IPS-15b (cell line): ENCODE results near the gene MSX2.

Source experiments
- H3K27me3 ChIP-seq: one replicate; pipeline ENCODE4 v1.6.1; 2013; ENCODE audit warnings: low read length; ENCODE audit not compliant: control insufficient read depth, insufficient read depth
- H3K36me3 ChIP-seq: one replicate; pipeline ENCODE4 v1.6.1; 2013; ENCODE audit warnings: low read length; ENCODE audit not compliant: control insufficient read depth, insufficient read depth
- H3K4me1 ChIP-seq: one replicate; pipeline ENCODE4 v1.6.1; 2013; ENCODE audit warnings: mild to moderate bottlenecking, low read length; ENCODE audit not compliant: control insufficient read depth, insufficient read depth
- H3K4me3 ChIP-seq: one replicate; pipeline ENCODE4 v1.5.1; 2013; ENCODE audit warnings: low read depth, low read length
- H3K9ac ChIP-seq: one replicate; pipeline ENCODE4 v1.6.1; 2013; ENCODE audit warnings: low read depth, mild to moderate bottlenecking, low read length
- H3K9me3 ChIP-seq: one replicate; pipeline ENCODE4 v1.6.1; 2013; ENCODE audit warnings: mild to moderate bottlenecking, low read length; ENCODE audit not compliant: control insufficient read depth, insufficient read depth

MSX2 gene

DNA sequence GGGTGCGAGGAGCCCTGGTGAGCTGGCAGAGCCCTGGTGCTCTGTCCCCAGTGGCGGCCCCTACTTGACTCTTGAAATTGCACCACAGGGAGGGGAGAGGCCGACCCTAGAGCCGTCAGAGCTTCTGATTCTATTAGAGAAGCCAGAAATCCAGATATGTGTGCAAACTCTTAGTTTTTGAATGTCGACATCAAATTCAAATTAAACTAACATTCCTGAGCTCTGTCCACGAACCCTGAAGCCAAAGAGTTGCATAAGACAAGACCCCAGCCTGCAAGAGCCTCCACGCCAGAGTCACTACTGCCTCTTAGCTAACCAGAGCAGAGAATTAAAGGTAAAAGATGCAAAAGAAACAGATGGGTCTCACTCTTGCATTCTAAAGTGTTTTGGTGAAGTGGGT is 29.8 kb upstream of the MSX2 start:
- Histone ChIP-seq H3K36me3 (no peaks in the 10 kb centered on the region), H3K4me1 (peaks cover 18% of the 10 kb centered on the region), H3K27me3 (peaks cover 31% of the 10 kb centered on the region), H3K4me3 (no peak overlapping the region), H3K9me3 (no peaks in the 10 kb centered on the region), H3K9ac (no peak overlapping the region)

DNA sequence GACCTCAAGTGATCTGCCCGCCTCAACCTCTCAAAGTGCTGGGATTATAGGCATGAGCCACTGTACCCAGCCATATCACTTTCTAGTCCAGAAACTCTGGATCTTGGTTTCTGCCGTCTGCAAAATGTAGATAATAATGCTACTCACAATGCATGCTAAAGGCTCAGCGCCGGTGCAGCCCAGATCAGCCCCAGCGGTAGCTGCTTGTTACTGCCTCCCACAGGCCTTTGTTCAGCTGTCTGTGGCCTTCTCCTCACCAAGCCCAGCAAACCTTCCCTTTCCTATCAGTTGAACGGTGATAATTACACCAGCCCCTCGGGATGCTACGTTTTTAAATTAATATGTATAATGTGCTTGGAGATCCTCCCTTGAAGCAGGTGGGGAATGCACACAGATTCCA is 26.2 kb upstream of the MSX2 start:
- no peaks in the 10 kb centered on the region for H3K9me3 ChIP-seq
- no peaks in the 10 kb centered on the region for H3K36me3 ChIP-seq
- no peak overlapping the region for H3K9ac ChIP-seq
- H3K4me3 ChIP-seq: no peak overlapping the region
- peaks cover 13% of the 10 kb centered on the region for H3K4me1 ChIP-seq
- H3K27me3 ChIP-seq: peaks cover 14% of the 10 kb centered on the region

DNA sequence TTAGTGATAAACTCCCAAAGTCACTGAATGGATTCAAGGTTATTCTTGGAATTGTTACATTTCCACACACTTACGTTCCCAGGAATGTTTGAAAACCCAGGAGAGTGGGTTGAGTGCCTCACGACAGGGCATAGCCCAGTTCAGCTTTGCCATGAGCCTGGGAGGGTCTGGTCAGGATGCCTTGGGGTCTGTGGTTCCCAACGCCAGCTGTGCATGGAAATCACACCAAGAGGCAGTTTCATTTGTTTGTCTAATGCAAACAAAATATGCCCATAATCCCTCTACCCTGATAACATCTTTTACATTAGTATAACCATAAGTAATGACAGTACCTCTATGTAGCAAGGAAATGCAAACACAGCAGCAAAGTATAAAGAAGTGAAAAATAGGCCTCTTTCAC is 25.3 kb upstream of the MSX2 start:
- Histone ChIP-seq H3K9me3 (no peaks in the 10 kb centered on the region), H3K4me3 (no peak overlapping the region), H3K36me3 (no peaks in the 10 kb centered on the region), H3K27me3 (peaks cover 9% of the 10 kb centered on the region), H3K9ac (no peak overlapping the region), H3K4me1 (peaks cover 6% of the 10 kb centered on the region)

DNA sequence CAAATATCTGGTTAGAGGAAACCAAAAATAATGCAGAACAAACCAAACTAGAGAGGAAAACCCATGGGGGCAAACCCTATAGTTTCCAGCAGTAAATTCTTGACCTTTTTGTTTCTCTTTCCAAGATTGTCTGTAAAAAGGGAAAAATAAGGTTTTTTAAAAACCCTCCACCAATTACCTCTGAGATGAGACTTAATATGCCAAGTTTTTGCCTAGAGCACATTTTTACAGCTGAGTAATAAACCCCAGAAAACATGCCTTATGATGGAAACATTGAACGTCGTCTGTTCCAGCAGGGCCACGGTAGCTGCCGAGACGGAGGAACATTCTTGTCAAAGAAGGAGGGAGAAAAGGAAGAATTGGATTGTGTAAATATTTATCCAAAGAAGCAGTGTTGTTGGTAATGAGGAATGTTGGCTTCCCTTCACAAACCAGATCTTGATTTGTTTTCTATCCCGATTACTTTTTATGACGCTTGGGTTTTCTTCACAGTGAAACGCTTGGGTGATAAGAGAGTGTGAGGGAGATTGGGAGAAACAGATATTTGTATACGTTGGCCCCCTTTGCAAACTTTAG is 17.3 kb upstream of the MSX2 start:
- Histone ChIP-seq H3K9me3 (no peaks in the 10 kb centered on the region), H3K9ac (no peak overlapping the region), H3K4me1 (no peaks in the 10 kb centered on the region), H3K27me3 (peaks cover 2% of the 10 kb centered on the region), H3K4me3 (no peak overlapping the region), H3K36me3 (no peaks in the 10 kb centered on the region)

GRCh38 chr5:174707671-174708070 is 16.7 kb upstream of the MSX2 start:
- Histone ChIP-seq H3K4me1 (no peaks in the 10 kb centered on the region), H3K27me3 (peaks cover 2% of the 10 kb centered on the region), H3K4me3 (no peak overlapping the region), H3K36me3 (no peaks in the 10 kb centered on the region), H3K9me3 (no peaks in the 10 kb centered on the region), H3K9ac (no peak overlapping the region)

DNA sequence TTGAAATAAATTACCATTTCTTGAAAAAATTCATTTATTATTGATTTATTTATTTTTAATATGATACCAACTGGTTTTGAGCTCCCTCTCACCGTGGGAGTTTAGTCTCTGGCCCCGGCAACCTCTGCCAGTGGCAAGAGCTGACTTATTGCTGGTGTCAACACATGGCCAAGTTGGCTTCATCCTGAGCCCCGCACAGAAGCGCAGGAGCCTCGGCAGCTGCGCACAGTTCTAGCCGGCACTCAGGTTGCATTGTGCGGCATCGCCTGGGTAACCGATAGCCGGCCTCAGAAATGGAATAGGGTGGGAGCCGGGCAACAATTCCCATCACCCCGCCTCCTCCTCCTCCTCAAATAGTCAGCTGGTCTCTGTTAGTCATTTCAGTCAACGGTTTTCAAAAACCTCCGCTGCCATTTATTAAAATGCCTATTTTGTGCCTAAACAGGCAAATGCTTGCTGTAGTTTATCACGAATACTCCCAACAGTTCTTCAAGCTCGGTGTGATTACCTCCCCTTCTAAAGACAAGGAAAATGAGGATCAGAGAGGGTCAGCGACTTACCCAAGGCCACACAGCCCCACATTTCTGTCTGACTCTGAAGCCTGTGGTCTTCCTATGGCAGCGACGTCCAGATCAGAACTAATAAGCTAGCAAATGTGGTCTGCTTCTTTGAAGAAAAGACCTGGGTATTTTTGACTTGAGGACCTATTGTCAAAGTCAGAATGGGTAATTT is 15.7 kb upstream of the MSX2 start:
- H3K27me3 ChIP-seq: peaks cover 2% of the 10 kb centered on the region
- no peaks in the 10 kb centered on the region for H3K9me3 ChIP-seq
- H3K9ac ChIP-seq: no peak overlapping the region
- no peaks in the 10 kb centered on the region for H3K4me1 ChIP-seq
- H3K4me3 ChIP-seq: no peak overlapping the region
- H3K36me3 ChIP-seq: no peaks in the 10 kb centered on the region

GRCh38 chr5:174714751-174715150 is 9.6 kb upstream of the MSX2 start:
- no peaks in the 10 kb centered on the region for H3K9me3 ChIP-seq
- H3K36me3 ChIP-seq: no peaks in the 10 kb centered on the region
- H3K4me3 ChIP-seq: no peak overlapping the region
- H3K27me3 ChIP-seq: peaks cover 34% of the 10 kb centered on the region
- no peak overlapping the region for H3K9ac ChIP-seq
- peaks cover 7% of the 10 kb centered on the region for H3K4me1 ChIP-seq

DNA sequence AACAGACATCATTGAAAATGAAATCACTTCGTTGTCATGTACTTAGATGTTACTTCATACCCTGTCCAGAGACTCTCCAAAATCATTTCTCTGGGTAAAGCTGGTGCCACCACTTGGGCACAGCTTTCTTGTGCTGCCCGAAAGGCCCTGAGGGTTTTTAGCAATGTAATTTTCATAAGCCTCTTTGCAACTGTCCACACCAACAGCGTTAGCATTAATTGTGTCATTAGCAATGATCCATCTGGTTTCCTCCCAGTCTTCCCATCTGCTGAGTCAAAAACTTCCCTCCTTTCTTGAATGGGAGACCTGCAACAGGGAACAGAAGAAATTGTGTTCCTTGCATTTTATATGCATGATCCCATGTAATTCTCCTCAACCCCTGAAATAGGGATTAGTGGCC is 8.6 kb upstream of the MSX2 start:
- Histone ChIP-seq H3K4me1 (peaks cover 15% of the 10 kb centered on the region), H3K4me3 (no peak overlapping the region), H3K27me3 (peaks cover 45% of the 10 kb centered on the region), H3K9ac (no peak overlapping the region), H3K9me3 (no peaks in the 10 kb centered on the region), H3K36me3 (no peaks in the 10 kb centered on the region)

GRCh38 chr5:174717826-174718455 is 6.4 kb upstream of the MSX2 start:
- no peaks in the 10 kb centered on the region for H3K36me3 ChIP-seq
- H3K9me3 ChIP-seq: no peaks in the 10 kb centered on the region
- peaks cover 15% of the 10 kb centered on the region for H3K4me1 ChIP-seq
- H3K4me3 ChIP-seq: no peak overlapping the region
- peaks cover 63% of the 10 kb centered on the region for H3K27me3 ChIP-seq
- H3K9ac ChIP-seq: no peak overlapping the region

DNA sequence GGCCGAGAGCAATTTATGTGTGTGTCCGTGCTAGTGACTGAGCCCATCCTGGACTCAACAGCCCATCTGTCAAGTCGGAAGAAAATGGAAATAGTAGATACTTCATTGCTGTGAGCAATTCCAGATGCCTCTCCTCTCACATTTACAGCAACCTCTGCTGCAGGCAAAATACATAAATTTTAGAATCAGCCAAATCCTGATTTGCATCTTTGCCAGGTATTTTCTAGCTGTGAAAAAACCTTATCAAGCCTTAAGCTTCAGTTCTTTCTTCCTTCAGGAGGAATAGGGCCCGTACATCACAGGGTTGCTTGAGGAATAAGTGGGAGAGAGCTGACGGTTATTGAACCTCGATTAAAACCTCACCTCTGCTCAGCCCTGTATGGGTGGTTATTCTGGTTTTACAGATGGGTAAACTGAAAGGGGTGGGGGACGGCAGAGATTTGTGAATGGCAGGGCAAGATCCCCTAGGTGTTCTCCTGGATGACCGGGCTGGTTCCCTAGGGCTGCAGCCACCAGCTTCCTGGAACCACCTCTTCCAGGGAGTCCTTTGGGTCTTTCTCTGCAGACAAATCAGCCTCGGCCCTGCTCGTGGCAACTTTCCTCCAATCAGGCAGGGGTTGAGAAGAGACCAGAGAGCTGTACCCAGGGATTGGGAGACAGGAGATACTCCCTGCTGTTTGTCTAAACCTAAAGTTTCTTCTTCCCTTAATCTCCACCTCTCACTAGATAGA is 5.3 kb upstream of the MSX2 start:
- peaks cover 23% of the 10 kb centered on the region for H3K4me1 ChIP-seq
- H3K4me3 ChIP-seq: no peak overlapping the region
- H3K9ac ChIP-seq: no peak overlapping the region
- H3K27me3 ChIP-seq: peaks cover 74% of the 10 kb centered on the region
- H3K36me3 ChIP-seq: no peaks in the 10 kb centered on the region
- no peaks in the 10 kb centered on the region for H3K9me3 ChIP-seq

DNA sequence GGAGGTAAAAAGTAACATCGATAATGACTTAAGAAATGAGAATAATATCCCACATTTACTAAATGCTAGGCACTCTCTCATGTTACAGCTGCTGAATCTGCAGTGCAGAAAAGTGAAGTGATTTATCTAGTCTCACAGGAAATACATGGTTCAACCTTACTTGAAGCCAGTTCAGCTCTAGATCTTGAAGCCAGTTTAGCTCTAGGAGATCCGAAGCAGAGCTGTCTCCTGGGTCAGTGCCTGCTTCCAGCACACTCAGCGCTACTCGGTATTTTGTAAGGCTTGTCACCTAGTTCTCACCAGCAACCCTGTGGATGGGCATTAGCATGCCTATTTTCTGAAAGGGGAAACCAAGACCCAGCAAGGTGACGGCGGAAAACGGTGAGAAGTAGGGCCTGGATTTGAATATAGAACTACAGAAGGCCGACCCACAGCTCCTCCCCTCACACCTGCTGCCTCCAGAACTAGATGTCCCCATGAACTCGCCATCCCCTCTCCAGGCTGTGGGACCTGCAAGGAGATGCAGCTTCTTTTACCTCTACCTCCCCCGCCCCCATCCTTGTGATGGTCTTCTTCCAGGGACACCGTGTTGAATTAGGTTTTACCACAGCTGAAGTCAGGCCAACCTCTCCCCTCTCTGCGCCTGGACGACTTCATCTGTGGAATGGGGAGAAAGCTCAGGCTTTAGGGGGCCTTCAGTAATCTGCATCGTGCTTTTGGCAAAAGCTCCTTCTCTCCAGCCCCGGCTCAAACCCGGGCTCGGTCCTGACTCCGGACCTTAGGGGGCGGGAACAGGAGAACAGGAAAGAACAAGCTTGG is 4.4 kb upstream of the MSX2 start:
- Histone ChIP-seq H3K4me3 (peak overlapping the region; percentile 50), H3K9me3 (no peaks in the 10 kb centered on the region), H3K27me3 (peaks cover 79% of the 10 kb centered on the region), H3K36me3 (no peaks in the 10 kb centered on the region), H3K9ac (no peak overlapping the region), H3K4me1 (peaks cover 23% of the 10 kb centered on the region)
